Middle frontal gyrus (tissue), 1 donor: ENCODE measurements around the gene STAG2.
"Not testable (repeated sequence)": the region's sequence is repeated elsewhere in the genome, so short reads cannot be mapped to it uniquely, and the experiment has no call there.

Experiments
- DNase-seq: peaks from one replicate; pipeline ENCODE4 v3.0.0-alpha.2; 2015; ENCODE audit warnings: low spot score; ENCODE audit errors: extremely low spot score

The STAG2 gene

GRCh38 chrX:123961268-123962005, at the start of gene STAG2:
Gene STAG2 (plus strand): TSS chrX:123961706. CDS start chrX:124022628, 60,922 bp downstream.
- DNase-seq: peak; percentile 28

- no peak for DNase-seq
Measured at GRCh38 chrX:123917069-123917468, 44.4 kb upstream of the STAG2 start.

- DNase-seq: no peak
Measured at GRCh38 chrX:123918106-123918721, 43.3 kb upstream of the STAG2 start.

- DNase-seq: no peak
Measured at GRCh38 chrX:123920105-123920785, 41.3 kb upstream of the STAG2 start.

- no peak for DNase-seq
Measured at GRCh38 chrX:123923211-123923610, 38.3 kb upstream of the STAG2 start.

GRCh38 chrX:123924186-123924585, 37.3 kb upstream of the STAG2 start:
- DNase-seq: no peak

- no peak for DNase-seq
Measured at GRCh38 chrX:123927845-123928244, 33.7 kb upstream of the STAG2 start.

- not testable (repeated sequence) for DNase-seq
Measured at GRCh38 chrX:123932055-123932454, 29.5 kb upstream of the STAG2 start.

- no peak for DNase-seq
Measured at GRCh38 chrX:123943074-123943473, 18.4 kb upstream of the STAG2 start.

- DNase-seq: no peak
Measured at GRCh38 chrX:123943488-123943887, 18.0 kb upstream of the STAG2 start.

- no peak for DNase-seq
Measured at GRCh38 chrX:123949846-123950245, 11.7 kb upstream of the STAG2 start.

GRCh38 chrX:123959281-123960063, 2.0 kb upstream of the STAG2 start:
- DNase-seq: no peak

GRCh38 chrX:123960956-123961267, 594 bp upstream of the STAG2 start:
- no peak for DNase-seq

GRCh38 chrX:123962006-123962467, 531 bp downstream of the STAG2 start:
- DNase-seq: no peak

- peak; percentile 29 for DNase-seq
Measured at GRCh38 chrX:123962794-123963373, 1.4 kb downstream of the STAG2 start.

GRCh38 chrX:123964156-123964834, 2.8 kb downstream of the STAG2 start:
- DNase-seq: no peak

- no peak for DNase-seq
Measured at GRCh38 chrX:123965712-123966111, 4.2 kb downstream of the STAG2 start.

GRCh38 chrX:123967497-123967896, 6.0 kb downstream of the STAG2 start:
- DNase-seq: no peak

- DNase-seq: no peak
Measured at GRCh38 chrX:123968383-123969050, 7.0 kb downstream of the STAG2 start.

- no peak for DNase-seq
Measured at GRCh38 chrX:123971982-123972381, 10.5 kb downstream of the STAG2 start.
